ENCODE results near the gene DACT2.

DACT2 gene

GRCh38 chr6:168261234-168261633 is 58.3 kb downstream of the DACT2 start:
- no peak for DNase-seq

GRCh38 chr6:168260420-168260987 is 59.1 kb downstream of the DACT2 start:
- DNase-seq: no peak

DNA sequence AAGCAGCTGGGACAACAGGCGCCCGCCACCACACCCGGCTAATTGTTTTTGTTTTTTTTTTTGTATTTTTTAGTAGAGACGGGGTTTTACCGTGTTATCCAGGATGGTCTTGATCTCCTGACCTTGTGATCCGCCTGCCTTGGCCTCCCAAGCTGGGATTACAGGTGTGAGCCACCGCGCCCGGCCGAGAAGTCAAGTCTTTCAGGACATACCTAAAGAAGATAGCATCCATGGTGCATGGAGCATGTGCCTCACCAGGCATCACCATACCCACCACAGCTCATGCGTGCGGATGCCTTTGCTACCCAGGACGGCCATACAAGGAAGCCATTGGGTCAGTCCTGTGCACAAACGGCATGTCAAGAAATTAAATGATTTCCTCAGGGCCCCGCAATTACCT is 60.8 kb downstream of the DACT2 start:
- DNase-seq: no peak

GRCh38 chr6:168256940-168257339 is 62.6 kb downstream of the DACT2 start:
- DNase-seq: no peak

All from EL (cell line).